ENCODE data around the gene GCN1. TPM values are rescaled to one million over a fixed set of nuclear protein-coding genes. Genes with fewer than 3 reads are reported as not detected.

Gene GCN1
- total and polyA plus RNA-seq, 2 donors (not counting 1 experiment from before 2014, with no cell fraction given): 30.8 to 93.1 TPM

DNA sequence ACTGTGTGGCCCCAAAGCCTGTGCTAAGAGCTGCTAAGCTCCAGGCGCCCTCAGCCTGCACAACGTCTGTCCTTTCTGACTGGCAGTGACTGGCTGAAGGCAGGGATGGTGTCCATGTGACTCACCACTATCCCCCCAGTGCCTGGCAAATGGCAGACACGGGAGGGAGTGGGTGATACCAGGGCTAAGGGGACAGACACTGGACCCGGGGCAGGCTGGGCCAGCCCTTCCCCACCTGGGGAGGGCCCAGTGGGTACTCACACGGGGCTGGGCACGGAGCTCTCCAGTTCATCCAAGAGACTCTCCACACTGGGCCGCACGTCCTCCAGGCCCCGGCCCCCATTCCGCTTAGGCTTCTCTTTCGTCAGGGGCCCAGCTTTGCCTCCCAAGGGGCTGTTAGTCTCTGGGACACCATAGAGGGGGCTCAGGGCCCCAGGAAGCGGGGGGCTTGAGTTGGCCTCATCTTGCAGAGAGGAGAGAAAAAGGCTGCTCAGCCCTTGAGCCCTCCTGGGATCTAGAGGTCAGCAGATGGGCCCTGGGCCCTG lies 27.8 kb upstream of the GCN1 start:
- no peak overlapping the region for H3K4me2 ChIP-seq (ENCODE audit: extremely low read depth, insufficient read depth, low read length)
- DNase-seq (ENCODE audit: low read depth in 2 of 2): no peak
- H3K9ac ChIP-seq (ENCODE audit: insufficient read depth, low read length): no peak overlapping the region
- H3K9me3 ChIP-seq (ENCODE audit: control insufficient read depth, insufficient read depth, low read depth, low read length): no peaks in the 10 kb centered on the region
- H3K4me3 ChIP-seq (replicated peaks in 1 of 4; ENCODE audit: control extremely low read depth in 1 of 4, insufficient read depth in 1 of 4, low read depth in 3 of 4, low read length in 4 of 4): no peak overlapping the region
- H4K20me1 ChIP-seq (ENCODE audit: control insufficient read depth, extremely low read depth, insufficient read depth, low read length): no peaks in the 10 kb centered on the region
- peaks cover 3% of the 10 kb centered on the region for H3K4me1 ChIP-seq (ENCODE audit: control insufficient read depth, extremely low read depth, insufficient read depth, low read length)
- TF ChIP-seq EZH2 (IDR thresholded peaks at IDR 0.05; ENCODE audit: low read length, missing control alignments): no peak
- TF ChIP-seq, protein P1, sequence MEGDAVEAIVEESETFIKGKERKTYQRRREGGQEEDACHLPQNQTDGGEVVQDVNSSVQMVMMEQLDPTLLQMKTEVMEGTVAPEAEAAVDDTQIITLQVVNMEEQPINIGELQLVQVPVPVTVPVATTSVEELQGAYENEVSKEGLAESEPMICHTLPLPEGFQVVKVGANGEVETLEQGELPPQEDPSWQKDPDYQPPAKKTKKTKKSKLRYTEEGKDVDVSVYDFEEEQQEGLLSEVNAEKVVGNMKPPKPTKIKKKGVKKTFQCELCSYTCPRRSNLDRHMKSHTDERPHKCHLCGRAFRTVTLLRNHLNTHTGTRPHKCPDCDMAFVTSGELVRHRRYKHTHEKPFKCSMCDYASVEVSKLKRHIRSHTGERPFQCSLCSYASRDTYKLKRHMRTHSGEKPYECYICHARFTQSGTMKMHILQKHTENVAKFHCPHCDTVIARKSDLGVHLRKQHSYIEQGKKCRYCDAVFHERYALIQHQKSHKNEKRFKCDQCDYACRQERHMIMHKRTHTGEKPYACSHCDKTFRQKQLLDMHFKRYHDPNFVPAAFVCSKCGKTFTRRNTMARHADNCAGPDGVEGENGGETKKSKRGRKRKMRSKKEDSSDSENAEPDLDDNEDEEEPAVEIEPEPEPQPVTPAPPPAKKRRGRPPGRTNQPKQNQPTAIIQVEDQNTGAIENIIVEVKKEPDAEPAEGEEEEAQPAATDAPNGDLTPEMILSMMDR (conservative IDR thresholded peaks at IDR 0.05 in 1 of 2, IDR thresholded peaks at IDR 0.05 in 1 of 2; ENCODE audit: low read depth in 1 of 2, low read length in 2 of 2): no peak
- H3K27me3 ChIP-seq (ENCODE audit: control insufficient read depth, insufficient read depth, low read length): no peaks in the 10 kb centered on the region
- peaks cover 43% of the 10 kb centered on the region for H3K36me3 ChIP-seq (ENCODE audit: control insufficient read depth, insufficient read depth, low read length)
- H3K79me2 ChIP-seq (ENCODE audit: control insufficient read depth, insufficient read depth, low read length): peaks cover 42% of the 10 kb centered on the region
- H3K27ac ChIP-seq (ENCODE audit: insufficient read depth, low read length): no peak overlapping the region
- no peak overlapping the region for H2AFZ ChIP-seq (ENCODE audit: low read length)

DNA sequence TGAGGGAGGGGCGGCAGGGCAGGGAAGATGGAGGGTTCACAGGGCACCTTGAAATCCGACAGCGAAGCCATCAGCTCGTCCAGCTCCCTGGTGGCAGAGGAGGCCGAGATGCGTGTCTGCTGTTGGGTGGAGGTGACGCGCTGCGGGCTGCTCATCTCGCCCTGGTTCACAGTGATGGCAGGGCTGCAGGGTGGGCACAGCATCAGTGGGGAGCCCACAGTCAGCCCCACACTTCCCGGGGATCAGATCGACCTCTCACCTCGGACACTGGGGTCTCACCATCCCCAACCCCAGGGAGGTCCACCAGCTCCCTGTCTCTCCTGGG lies 27.0 kb upstream of the GCN1 start:
- peaks cover 3% of the 10 kb centered on the region for H3K4me1 ChIP-seq (ENCODE audit: control insufficient read depth, extremely low read depth, insufficient read depth, low read length)
- H3K36me3 ChIP-seq (ENCODE audit: control insufficient read depth, insufficient read depth, low read length): peaks cover 45% of the 10 kb centered on the region
- no peak overlapping the region for H2AFZ ChIP-seq (ENCODE audit: low read length)
- no peaks in the 10 kb centered on the region for H3K9me3 ChIP-seq (ENCODE audit: control insufficient read depth, insufficient read depth, low read depth, low read length)
- TF ChIP-seq EZH2 (IDR thresholded peaks at IDR 0.05; ENCODE audit: low read length, missing control alignments): no peak
- TF ChIP-seq, protein P1 (conservative IDR thresholded peaks at IDR 0.05 in 1 of 2, IDR thresholded peaks at IDR 0.05 in 1 of 2; ENCODE audit: low read depth in 1 of 2, low read length in 2 of 2): no peak
- H3K4me2 ChIP-seq (ENCODE audit: extremely low read depth, insufficient read depth, low read length): no peak overlapping the region
- no peak overlapping the region for H3K27ac ChIP-seq (ENCODE audit: insufficient read depth, low read length)
- H3K9ac ChIP-seq (ENCODE audit: insufficient read depth, low read length): no peak overlapping the region
- no peaks in the 10 kb centered on the region for H3K27me3 ChIP-seq (ENCODE audit: control insufficient read depth, insufficient read depth, low read length)
- H3K4me3 ChIP-seq (replicated peaks in 1 of 4; ENCODE audit: control extremely low read depth in 1 of 4, insufficient read depth in 1 of 4, low read depth in 3 of 4, low read length in 4 of 4): no peak overlapping the region
- peaks cover 34% of the 10 kb centered on the region for H3K79me2 ChIP-seq (ENCODE audit: control insufficient read depth, insufficient read depth, low read length)
- no peaks in the 10 kb centered on the region for H4K20me1 ChIP-seq (ENCODE audit: control insufficient read depth, extremely low read depth, insufficient read depth, low read length)
- no peak for DNase-seq (ENCODE audit: low read depth in 2 of 2)

DNA sequence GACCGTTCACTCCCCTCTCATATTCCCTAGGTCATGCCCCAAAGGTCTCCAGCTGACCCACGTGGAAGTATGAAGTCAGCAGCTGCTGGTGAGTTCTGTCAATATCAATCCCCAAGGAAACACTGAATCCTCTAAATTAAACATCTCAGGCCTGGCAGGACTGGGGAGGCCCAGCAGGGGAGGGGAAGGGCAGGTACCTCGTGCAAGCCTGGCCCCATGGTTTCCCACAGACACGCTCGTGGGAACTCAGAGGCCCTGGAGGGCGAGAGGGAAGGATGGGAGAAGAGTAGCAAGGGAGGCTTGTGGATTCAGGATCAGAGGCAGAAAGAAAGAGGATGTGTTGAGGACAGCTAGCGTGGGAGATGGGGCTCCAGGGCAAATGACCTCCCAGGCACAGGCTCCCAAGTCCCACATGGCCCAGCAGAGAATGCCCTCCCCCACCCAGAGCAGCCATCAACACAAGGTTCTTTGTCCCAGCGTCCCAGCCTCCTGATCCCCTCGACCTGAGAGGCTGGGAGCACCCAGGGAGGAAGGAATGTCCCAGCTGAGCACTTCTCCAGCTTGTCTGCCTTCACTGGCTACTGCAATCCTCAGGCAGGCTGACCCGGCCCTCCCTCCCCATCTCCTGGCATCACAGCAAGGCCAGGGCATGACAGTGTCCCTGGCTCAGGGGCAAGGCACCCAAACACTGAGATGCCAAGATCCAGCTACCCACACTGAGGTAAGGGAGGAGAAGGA lies 26.5 kb upstream of the GCN1 start:
- Histone ChIP-seq H3K4me2 (ENCODE audit: extremely low read depth, insufficient read depth, low read length) (no peak overlapping the region), H3K4me3 (replicated peaks in 1 of 4; ENCODE audit: control extremely low read depth in 1 of 4, insufficient read depth in 1 of 4, low read depth in 3 of 4, low read length in 4 of 4) (no peak overlapping the region), H3K36me3 (ENCODE audit: control insufficient read depth, insufficient read depth, low read length) (peaks cover 46% of the 10 kb centered on the region), H3K79me2 (ENCODE audit: control insufficient read depth, insufficient read depth, low read length) (peaks cover 29% of the 10 kb centered on the region), H3K9ac (ENCODE audit: insufficient read depth, low read length) (no peak overlapping the region), H3K4me1 (ENCODE audit: control insufficient read depth, extremely low read depth, insufficient read depth, low read length) (peaks cover 3% of the 10 kb centered on the region), H3K27me3 (ENCODE audit: control insufficient read depth, insufficient read depth, low read length) (no peaks in the 10 kb centered on the region), H2AFZ (ENCODE audit: low read length) (no peak overlapping the region), H4K20me1 (ENCODE audit: control insufficient read depth, extremely low read depth, insufficient read depth, low read length) (no peaks in the 10 kb centered on the region), H3K9me3 (ENCODE audit: control insufficient read depth, insufficient read depth, low read depth, low read length) (no peaks in the 10 kb centered on the region), H3K27ac (ENCODE audit: insufficient read depth, low read length) (no peak overlapping the region)
- no peak for TF ChIP-seq EZH2 (IDR thresholded peaks at IDR 0.05; ENCODE audit: low read length, missing control alignments)
- TF ChIP-seq, protein P1 (conservative IDR thresholded peaks at IDR 0.05 in 1 of 2, IDR thresholded peaks at IDR 0.05 in 1 of 2; ENCODE audit: low read depth in 1 of 2, low read length in 2 of 2): no peak
- DNase-seq (ENCODE audit: low read depth in 2 of 2): no peak
